DMS 273 treated with DMSO at 0.1 percent for 48 hours (cell line): ENCODE measurements around the gene MLANA.

Experiments used
- DNase-seq: peaks from one replicate; lab custom pipeline; 2025; lab: John Stamatoyannopoulos, UW

Gene MLANA

DNA sequence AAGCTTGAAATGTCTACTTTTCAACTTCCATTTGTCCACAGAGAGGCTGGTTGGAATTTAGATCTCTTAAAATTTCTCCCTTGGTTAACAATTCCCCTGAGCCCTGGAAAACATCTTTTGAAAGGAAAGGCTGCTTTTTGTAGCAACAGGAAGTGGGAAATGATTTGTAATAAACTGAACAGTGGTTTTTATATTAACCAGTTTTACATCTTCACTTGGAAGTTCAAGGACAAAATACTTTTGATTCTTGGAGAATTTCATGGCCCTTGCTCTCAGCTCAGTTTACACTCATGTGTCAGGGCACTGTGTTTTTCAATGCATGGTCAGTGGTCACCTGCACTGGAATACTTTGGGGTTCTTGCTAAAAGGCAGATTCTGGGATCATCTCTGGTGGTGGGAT is 9.9 kb downstream of the MLANA start:
- DNase-seq, result no peak

DNA sequence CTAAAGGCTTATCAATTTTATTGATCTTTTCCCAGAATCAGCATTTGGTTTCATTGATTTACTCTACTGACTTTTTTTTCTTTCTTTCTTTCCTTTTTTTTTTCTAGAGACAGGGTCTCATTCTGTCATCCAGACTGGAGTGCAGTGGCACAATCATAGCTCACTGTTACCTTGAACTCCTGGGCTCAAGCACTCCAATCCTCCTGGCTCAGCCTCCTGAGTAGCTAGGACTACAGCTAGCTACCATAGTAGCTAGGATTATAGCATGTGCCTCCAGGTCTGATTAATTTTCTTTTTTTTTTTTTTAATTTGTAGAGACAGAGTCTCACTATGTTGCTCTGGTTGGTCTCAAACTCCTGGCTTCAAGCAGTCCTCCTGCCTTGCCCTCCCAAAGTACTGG is 11.7 kb downstream of the MLANA start:
- DNase-seq, result no peak

DNA sequence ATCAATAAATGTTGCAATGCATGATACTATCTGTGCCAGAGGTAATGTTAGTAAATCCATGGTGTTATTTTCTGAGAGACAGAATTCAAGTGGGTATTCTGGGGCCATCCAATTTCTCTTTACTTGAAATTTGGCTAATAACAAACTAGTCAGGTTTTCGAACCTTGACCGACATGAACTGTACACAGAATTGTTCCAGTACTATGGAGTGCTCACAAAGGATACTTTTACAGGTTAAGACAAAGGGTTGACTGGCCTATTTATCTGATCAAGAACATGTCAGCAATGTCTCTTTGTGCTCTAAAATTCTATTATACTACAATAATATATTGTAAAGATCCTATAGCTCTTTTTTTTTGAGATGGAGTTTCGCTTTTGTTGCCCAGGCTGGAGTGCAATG is 18.2 kb downstream of the MLANA start:
- no peak for DNase-seq

DNA sequence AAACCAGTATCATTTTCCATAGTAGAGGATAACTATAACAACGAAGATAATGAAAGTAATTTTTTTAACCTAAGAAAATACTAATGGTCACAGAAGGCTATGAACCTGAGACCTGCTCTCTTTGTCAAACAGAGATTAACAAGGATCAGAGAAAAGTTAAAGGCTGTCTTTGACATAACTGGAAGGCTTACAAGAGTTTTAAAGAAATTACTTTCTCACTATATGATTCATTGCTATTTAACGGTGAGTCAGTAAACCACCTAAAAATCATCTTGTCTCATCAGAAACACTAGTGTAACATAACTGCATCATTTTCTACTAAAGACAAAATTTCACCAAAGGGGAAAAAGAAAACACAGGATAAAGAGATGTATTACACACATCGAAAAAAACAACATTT is 19.3 kb downstream of the MLANA start:
- DNase-seq, result no peak

DNA sequence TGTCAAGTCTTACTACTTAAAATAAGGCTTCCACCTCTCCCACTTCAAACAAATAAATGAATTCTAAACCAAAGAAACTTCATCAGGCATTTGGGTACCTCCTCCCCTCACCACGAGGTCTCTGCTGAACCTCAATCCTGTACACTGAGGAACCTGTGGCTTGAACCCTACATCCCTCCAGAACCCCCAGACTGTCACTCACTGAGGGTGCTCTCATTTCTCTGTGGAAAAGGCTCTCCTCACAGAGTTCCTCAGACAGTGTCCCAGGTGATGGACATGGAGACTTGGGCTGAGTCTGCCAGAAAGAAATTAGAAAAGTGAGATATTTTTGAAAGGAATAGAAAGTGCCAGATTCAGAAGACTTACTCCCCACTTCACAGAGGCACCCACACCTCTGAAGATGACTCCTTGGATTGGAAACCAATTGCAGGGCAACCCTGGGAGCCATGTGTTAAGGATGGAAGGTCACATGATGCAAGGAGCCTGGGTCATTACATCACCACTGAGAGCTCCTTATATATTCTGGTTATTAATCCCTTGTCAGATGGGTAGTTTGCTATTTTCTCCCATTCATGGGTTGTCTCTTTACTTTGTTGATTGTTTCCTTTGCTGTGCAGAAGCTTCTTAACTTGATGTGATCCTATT is 19.8 kb downstream of the MLANA start:
- DNase-seq, result no peak

DNA sequence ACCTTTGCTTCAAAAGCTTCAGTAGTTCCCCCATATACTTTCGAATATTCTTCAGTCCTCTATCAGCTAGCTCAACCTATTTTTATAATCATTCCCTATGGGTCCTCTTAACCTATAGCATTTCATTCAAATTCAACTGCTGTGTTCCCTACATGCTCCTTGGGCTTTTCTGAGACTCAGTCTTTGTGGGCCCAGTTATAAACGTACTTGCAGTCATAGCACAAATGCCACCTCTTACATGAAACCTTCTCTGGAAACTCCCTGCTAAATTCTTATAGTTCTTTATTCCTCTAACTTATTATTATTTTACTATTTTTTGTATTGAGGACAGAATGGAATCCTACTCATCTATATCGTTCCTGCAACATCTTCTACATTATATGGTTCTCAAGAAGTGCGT is 24.7 kb downstream of the MLANA start:
- no peak for DNase-seq

DNA sequence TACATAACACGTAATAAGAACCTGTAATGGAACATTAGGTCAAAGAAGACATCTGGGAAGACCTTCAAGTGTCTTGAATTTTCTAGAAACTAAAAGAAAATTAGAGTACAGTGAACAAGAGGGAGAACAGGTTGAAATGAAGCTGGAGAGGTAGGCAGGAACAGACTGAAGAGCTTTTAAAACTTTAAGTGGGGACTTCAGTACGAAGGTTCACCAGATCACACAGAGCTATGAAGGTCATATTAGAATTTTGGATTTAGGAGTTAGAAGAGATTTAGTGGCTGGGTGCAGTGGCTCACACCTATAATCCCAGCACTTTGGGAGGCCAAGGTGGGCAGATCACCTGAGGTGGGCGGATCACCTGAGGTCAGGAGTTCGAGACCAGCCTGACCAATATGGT is 26.6 kb downstream of the MLANA start:
- DNase-seq, result no peak

DNA sequence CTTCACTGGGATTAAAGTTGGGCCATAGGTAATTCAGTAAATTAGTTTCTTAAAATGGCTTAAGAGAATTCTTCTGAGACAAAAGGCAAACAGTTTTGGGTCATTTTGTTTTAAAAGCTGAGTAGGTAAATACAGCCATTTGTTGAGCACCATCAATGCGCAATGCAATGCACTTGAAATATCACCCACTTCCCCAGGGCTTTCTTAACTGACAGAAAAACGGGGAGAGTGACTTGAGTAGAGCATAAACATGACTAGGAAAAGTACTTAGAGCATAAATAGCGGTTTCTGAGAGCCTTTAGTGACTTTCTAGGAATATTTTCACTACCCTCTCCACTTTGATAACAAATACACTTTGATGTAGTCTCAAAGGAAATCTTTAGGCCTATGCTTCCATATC is 27.2 kb downstream of the MLANA start:
- no peak for DNase-seq

DNA sequence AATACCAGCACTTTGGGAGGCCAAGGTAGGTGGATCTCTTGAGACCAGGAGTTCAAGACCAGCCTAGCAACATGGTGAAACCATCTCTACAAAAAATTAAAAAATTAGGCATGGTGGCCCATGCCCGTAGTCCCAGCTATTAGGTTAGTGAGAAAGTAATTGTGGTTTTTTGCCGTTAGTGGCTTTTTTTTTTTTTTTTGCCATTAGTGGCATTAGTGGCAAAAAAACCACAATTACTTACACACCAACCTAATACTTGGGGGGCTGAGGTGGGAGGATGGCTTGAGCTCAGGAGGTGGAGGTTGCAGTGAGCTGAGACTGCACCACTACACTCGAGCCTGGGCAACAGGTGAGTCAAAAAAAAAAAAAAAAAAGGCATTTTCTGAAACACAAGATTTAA is 27.8 kb downstream of the MLANA start:
- no peak for DNase-seq

DNA sequence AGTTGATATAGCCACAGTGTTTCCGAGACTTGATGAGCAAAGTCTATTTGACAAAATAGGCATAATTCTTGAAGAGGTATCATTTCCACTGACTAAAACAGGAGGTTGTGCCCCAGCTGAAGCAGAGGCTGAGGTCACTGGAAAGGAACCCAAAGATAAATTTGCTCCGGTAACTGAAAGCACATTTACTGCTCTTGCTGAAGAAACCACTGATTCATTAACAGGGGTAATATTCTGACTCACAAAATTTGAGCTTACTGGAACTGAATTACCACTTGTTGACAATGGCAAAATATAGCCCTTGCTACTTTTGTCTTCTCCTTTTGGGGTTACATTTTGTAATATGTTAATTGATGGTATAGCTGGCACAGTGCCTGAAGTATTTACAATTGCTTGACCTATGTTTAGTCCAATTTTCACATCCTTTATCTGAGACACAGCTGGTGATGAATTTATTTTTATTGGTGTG is 30.2 kb downstream of the MLANA start:
- no peak for DNase-seq

DNA sequence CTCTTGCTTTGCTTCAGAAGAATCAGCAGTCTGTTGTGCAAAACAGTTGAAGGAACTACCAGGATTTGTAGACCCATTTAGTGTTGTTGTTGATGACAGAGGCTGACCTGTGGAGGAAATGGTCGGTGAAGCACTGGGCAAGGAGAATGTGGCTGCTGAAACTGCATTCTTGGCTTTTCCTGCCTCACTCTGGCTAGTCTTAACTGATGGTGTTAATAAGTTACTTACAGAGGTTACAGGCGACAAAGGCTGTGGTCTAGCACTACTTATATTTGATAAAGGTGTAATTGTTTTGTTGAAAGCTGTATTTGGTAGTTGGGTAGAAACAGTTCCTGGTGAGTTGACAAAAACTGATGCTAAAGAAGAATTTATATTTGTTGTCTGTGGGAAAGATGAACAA is 31.5 kb downstream of the MLANA start:
- DNase-seq, result no peak

DNA sequence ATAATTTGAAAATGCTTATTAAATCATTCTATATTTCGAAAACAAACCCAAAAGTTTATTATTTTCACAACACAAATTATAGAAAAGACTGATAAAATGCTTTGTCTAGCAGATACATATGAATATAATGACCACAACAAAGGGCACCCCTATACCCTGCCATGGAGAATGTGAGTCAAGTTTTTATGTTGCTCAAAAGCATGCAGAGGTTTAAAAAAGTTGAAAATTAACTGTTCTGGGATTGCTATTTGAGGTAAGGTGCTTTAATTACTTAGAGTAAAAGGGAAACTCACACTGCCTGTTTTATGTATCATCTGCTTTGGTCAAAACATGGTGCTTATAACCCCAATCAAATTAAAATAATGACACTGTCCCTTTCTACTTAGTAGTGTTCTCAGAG is 41.0 kb downstream of the MLANA start:
- DNase-seq, result no peak

DNA sequence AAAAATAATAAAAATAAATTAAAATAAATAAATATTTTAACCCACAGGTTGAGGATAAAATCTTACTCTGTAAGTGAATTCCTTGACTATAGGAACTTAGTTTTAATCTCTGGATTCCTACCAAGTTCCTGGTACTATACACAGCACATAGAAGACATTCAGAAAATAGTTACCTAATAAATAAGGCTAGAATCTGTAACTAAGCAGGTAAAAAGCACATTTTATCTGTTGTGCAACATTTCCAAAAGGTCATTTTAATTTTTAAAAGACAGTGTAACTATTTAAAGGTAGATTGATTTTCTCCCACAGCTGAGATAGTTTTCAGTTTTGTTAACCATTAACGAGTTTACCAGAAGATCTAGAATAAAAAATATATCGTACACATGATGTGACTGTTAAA is 47.8 kb downstream of the MLANA start:
- DNase-seq, result no peak

DNA sequence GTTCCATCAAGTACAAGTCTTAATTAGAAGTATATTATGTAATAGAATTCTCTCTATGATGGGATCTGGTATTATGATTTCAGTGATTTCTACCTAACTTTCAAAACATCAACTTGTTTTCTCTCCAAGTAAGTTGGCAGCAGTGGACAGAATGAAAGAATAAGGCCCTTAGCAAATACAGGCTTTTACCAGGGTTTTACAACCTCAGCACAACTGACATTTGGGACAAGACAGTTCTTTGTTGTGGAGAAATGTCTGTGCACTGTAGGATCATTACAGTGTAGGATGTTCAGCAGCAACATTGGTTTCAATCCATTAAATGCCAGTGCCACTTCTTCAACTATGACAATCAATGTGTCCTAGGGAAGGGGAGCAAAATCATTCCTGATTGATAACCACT is 48.8 kb downstream of the MLANA start:
- DNase-seq, result no peak

DNA sequence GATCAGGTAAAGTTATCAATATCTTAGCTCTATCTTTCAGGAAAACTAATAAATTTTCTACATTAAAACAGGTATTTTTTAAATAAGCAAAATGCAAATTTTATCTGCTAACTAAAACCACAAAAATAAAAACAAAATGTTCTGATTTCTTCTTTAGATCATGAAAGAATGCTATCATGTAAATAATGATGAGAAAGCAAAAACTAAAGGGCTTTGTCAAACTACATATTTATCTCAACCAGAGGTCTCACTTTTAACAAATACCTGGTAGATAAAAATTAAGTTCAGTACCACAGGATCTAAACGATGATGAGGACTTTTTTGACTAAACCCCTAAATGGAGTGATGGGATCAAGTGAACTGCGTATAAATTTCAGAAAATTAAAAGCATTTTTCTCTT is 50.5 kb downstream of the MLANA start:
- no peak for DNase-seq

DNA sequence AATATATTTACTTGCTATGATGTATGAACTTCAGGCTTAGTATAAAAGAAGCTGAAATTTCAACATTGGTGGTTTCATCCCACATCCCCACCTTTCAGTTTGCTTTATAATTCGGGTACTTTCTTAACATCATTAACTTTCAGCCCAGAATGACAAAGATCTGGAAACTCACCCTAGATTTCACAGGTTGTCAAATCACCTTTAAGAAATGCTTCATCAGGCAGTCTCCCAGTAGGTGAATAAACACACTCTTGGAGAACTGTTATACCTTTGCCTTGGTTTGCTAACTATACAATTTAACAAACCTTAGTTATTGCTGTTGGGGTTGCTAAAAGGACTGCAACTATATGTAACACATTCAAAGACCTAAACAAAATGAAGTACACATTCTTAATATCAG is 54.4 kb downstream of the MLANA start:
- no peak for DNase-seq

DNA sequence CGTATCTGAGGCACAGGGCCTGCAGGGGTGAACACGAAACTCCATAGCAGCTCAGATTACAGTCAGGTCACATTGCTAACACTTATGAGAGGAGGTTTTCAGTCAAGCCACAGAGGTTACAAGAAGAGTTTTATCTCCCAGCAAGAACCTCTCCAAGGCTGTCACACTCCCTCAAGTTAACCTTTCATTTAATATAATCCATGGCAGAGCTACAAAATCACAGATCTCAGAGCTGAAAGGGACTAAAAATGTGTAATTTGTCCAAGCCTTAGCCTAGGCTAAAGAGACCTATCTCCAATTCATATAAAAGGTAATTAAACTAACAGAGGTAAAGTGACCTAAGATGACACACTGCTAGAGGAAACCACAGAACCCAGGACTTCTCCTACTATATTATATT is 57.2 kb downstream of the MLANA start:
- DNase-seq, result no peak

DNA sequence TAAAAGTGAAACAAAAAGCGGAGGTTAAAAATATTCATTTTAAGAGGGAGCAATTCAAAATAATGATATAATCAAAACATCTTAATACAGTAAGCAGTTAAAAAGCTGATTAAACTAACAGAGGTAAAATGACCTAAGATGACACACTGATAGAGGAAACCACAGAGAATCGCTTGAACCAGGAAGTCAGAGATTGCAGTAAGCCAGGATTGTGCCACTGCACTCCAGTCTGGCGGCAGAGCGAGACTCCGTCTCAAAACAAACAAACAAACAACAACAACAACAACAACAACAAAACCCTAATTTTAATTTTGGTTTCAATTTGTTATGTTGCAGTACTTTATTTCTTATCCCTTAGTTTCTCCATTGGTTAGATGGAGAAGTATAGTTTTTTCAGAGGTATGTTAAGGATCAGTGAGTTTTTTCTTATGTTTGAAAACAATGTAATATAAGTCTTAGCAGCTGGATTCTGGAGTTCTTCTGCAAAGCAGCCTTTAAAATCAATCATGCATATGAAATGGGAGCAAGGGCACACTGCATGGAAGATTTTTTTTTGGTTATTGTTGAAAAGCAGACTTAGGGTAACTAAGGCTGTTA is 58.5 kb downstream of the MLANA start:
- DNase-seq, result no peak

DNA sequence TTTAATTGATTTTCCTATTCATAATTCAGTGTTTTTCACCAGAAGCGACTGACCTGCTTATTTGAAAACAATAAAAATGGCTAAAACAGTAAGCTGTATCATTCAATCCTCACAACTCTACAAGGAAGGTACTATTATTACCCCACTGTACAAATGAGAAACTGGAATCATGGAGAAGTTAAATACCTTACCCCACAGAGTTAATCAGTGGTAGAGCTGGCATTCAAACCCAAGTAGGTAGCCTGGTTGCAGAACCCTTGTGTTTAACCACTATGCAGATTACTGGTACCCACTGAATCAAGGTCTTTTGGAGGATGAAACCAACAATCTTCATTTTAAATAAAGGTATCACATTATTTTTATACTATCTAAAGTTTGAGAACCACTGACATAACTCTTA is 59.6 kb downstream of the MLANA start:
- no peak for DNase-seq

DNA sequence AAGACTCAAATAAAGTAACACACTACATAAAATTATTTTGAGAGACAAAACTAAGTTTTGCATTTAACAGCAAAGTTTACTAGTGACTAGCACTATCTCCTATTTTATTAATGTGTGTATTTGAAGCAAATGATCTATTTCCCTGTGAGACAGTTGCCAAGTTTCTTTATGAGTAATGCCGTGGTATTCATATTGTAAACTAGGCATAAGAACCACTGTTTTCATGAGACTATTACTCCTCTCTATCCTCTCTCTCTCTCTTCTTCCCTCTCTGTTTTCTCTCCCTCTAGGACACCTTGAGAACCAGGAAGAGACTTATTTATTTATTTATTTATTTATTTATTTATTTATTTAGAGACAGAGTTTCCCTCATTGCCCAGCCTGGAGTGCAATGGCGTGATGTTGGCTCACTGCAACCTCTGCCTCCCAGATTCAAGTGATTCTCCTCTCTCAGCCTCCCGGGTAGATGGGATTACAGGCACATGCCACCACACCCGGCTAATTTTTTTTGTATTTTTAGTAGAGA is 61.1 kb downstream of the MLANA start:
- DNase-seq, result no peak

DNA sequence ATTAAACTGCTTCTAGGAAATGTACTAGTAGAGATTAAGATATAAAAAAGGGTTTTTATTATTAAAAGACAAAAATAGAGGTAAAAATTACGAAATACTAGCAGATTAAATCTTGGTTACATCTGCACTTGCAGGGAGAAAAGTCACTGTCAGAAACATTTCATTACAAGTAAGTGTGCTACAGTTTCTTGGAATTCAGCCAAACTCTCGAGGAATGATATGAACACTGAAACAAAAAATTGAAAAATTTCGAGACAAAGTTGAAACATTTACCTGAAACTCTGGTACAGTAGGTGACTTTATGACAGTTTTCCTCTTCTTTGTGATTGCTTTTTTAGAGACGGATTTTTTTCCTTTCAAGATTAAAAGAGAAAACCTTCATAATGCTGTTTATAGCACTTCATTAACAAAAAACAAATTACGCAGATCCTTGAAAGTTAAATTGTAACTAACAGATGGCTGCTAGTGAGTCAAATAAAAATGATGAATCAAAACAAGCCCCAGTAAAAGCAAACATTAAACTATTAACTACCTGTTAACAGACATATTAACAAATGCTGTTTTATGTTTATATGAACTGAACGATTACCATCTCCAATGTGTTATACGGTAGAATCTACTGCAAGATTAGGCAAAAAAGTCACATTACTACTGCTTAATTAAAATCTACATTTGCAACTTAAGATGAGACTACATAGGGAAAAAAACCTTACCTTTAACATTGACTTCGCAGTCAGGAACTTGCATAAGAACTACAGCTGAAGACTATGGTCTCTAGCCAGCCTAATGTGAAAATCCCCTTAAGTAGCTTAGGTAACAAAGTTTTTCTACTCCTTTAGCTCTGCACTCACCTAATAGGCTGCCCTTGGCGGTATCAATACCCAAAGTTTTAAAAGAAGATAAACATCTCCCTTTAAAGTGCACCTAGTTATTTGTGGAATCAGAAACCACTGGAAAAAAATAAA is 63.3 kb downstream of the MLANA start:
- no peak for DNase-seq

DNA sequence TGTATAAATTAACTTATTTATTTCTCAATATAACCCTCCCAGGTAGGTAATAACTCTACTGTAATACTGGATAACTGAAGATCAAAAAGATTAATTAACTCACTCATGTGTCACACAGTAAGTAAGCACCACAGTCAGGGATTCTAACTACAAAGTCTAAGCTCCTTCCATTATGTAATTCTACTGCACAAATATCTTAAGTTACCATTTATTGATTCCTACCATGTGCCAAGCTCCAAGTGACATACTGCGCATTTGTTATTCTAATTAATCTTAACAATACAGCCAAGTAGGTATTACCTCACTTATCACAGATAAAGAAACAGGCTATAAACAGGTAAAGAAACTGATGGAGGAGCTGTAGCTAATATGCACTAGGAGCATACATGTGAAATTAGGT is 66.5 kb downstream of the MLANA start:
- DNase-seq, result no peak

DNA sequence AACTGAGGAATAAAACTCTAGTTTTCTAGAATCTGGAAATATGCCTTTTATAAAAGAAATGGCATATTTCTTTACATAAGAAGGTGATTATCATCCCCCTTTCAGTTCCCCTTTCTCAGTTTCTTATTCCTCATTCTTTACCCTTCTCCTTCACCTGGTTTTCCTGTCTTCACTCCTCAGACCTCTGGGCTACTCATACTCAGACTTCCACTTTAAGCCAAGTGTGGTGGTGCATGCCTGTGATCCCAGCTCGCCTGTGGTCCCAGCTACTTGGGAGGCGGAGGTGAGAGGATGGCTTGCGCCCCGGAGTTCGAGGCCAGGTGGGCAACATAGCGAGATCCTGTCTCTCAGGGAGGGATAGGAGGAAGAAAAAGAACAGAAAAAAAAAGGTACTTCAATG is 67.6 kb downstream of the MLANA start:
- no peak for DNase-seq
